B cell (primary cell): ENCODE measurements around the gene DAB2IP.

Experiments
- EZH2 ChIP-seq: IDR thresholded peaks from 2 replicates; pipeline ENCODE4 v1.6.1; 2012; ENCODE audit warnings: borderline replicate concordance, low read depth, mild to moderate bottlenecking, moderate library complexity, low read length; ENCODE audit not compliant: insufficient read depth, poor library complexity, severe bottlenecking
- TF ChIP-seq, protein P1 (sequence below): fragments of 200-600 bp; IDR thresholded peaks from one replicate; pipeline ENCODE4 v1.8.0; 2022; ENCODE audit warnings: antibody characterized with exemption, mild to moderate bottlenecking

DNA sequence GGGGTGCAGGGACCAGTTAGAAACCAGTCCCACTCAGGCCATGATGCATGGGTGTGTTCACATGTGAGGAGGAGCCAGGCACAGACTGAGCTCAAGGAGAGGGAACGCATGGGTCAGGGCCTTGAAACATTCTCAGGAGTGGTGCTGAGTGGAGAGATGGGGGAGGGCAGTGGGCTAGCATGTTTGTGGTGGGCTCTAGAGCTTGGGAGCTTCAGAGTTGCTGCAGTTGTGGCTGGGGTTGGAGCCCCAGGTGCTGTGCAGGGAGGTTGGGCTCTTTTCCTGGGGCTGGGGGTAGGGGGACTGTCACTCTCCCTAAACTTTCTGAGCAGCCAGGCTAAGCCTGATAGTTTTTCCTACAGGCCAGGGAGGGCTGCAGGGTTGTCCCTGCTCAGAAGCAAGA, 95.4 kb downstream of the DAB2IP start:
- TF ChIP-seq EZH2 = no peak
- TF ChIP-seq, protein P1, sequence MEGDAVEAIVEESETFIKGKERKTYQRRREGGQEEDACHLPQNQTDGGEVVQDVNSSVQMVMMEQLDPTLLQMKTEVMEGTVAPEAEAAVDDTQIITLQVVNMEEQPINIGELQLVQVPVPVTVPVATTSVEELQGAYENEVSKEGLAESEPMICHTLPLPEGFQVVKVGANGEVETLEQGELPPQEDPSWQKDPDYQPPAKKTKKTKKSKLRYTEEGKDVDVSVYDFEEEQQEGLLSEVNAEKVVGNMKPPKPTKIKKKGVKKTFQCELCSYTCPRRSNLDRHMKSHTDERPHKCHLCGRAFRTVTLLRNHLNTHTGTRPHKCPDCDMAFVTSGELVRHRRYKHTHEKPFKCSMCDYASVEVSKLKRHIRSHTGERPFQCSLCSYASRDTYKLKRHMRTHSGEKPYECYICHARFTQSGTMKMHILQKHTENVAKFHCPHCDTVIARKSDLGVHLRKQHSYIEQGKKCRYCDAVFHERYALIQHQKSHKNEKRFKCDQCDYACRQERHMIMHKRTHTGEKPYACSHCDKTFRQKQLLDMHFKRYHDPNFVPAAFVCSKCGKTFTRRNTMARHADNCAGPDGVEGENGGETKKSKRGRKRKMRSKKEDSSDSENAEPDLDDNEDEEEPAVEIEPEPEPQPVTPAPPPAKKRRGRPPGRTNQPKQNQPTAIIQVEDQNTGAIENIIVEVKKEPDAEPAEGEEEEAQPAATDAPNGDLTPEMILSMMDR = no peak
